ENCODE results near the gene FGF14.

FGF14 gene

DNA sequence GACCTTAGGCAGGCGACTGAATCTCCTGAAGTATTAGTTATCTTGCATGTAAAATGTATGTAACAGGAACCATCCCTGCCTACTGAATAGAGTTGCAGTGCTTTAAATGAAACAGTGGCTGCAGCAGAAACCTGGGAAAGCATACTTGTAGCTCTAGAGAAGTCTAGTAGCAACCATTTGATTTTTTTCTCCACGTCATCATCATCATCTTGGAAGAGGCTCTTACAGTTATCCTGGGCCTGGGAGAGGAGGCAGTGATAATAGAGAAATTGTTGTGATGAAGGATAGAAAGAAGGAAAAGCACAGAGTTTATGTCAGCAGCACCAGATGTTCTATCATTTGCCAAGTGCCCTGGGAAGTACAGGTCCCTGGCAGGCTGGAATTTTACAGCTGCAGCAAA is 571.8 kb downstream of the FGF14 start:
- no peaks in the 10 kb centered on the region for H3K36me3 ChIP-seq (ENCODE audit: control insufficient read depth in 5 of 5, insufficient read depth in 5 of 5, low read length in 5 of 5)
- H3K9me3 ChIP-seq (ENCODE audit: control insufficient read depth in 5 of 5, low read length in 5 of 5): peaks cover 3 to 6% (median 5%) of the 10 kb centered on the region in 5 donors
- H3K4me1 ChIP-seq (ENCODE audit: control insufficient read depth in 5 of 5, insufficient read depth in 5 of 5, low read length in 5 of 5): no peaks in the 10 kb centered on the region
- no peak overlapping the region for H3K27ac ChIP-seq (ENCODE audit: low read depth, low read length)
- no peaks in the 10 kb centered on the region for H3K27me3 ChIP-seq (ENCODE audit: control insufficient read depth in 5 of 5, insufficient read depth in 4 of 5, low read length in 5 of 5)
- H3K9ac ChIP-seq (ENCODE audit: low read length in 5 of 5): no peak overlapping the region
- H3K4me3 ChIP-seq (ENCODE audit: low read depth in 1 of 5, low read length in 5 of 5): no peak overlapping the region

DNA sequence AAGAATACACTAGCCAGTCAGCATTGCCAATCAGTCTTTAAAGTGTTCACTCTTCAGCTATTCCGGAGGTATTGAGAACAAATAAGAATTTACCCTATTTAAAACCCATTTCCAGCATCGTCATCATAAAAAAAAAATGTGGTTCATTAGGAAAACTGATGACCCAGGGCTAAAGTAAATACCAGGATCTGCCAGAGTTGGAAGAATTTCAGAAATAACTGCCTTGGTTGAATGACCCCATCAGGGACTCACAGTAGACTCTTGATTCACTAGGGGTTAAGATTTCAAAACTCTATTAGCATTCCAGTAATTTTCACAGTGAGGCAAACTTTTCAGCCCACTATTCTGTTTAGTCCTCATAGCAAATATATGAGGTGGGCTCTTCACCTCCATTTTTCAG is 572.4 kb downstream of the FGF14 start:
- Histone ChIP-seq H3K4me1 (ENCODE audit: control insufficient read depth in 5 of 5, insufficient read depth in 5 of 5, low read length in 5 of 5) (no peaks in the 10 kb centered on the region), H3K36me3 (ENCODE audit: control insufficient read depth in 5 of 5, insufficient read depth in 5 of 5, low read length in 5 of 5) (no peaks in the 10 kb centered on the region), H3K4me3 (ENCODE audit: low read depth in 1 of 5, low read length in 5 of 5) (no peak overlapping the region), H3K9me3 (ENCODE audit: control insufficient read depth in 5 of 5, low read length in 5 of 5) (peaks cover 3 to 6% (median 5%) of the 10 kb centered on the region in 5 donors), H3K9ac (ENCODE audit: low read length in 5 of 5) (no peak overlapping the region), H3K27me3 (ENCODE audit: control insufficient read depth in 5 of 5, insufficient read depth in 4 of 5, low read length in 5 of 5) (no peaks in the 10 kb centered on the region), H3K27ac (ENCODE audit: low read depth, low read length) (no peak overlapping the region)

DNA sequence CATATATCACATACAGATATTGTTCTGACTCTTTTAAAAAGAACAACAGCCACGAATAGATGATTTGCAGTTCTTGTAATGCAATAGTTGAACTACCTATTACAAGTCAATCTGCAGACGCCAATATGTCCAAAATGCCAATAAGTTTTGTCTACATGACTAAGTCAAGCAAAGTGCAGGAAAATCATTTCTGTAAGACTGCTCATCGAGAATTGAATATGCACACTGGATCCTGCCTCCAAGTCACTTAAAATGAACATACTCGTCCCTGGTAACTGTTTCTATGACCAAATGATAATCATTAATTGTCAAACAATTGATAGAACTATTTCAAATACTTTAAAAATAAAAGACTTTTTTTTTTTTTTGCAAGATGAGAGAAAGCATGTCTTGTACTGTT is 573.7 kb downstream of the FGF14 start:
- Histone ChIP-seq H3K9me3 (ENCODE audit: control insufficient read depth in 5 of 5, low read length in 5 of 5) (peaks cover 3 to 6% (median 5%) of the 10 kb centered on the region in 5 donors), H3K9ac (ENCODE audit: low read length in 5 of 5) (no peak overlapping the region), H3K27me3 (ENCODE audit: control insufficient read depth in 5 of 5, insufficient read depth in 4 of 5, low read length in 5 of 5) (no peaks in the 10 kb centered on the region), H3K4me3 (ENCODE audit: low read depth in 1 of 5, low read length in 5 of 5) (no peak overlapping the region), H3K4me1 (ENCODE audit: control insufficient read depth in 5 of 5, insufficient read depth in 5 of 5, low read length in 5 of 5) (no peaks in the 10 kb centered on the region), H3K36me3 (ENCODE audit: control insufficient read depth in 5 of 5, insufficient read depth in 5 of 5, low read length in 5 of 5) (no peaks in the 10 kb centered on the region), H3K27ac (ENCODE audit: low read depth, low read length) (no peak overlapping the region)

DNA sequence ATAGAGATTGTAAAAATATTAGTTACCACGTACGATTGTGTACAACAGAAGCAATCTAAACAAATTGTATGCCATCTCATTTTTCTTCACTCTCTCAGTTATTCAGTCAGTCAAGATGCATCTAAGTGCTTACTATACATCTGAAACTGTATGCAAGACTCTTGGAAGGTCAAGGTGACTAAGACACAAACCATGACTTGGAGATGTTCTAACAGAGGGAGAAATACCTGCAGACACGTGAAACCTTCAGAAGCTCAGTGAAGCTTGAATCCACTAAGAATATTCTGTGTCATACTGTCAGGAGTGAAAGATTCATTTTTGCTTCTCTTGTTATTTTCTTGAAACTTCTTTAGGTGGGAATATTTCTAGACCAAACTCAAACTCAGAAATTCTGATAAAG is 584.0 kb downstream of the FGF14 start:
- no peak overlapping the region for H3K9ac ChIP-seq (ENCODE audit: low read length in 5 of 5)
- H3K27me3 ChIP-seq (ENCODE audit: control insufficient read depth in 5 of 5, insufficient read depth in 4 of 5, low read length in 5 of 5): no peaks in the 10 kb centered on the region
- no peaks in the 10 kb centered on the region for H3K36me3 ChIP-seq (ENCODE audit: control insufficient read depth in 5 of 5, insufficient read depth in 5 of 5, low read length in 5 of 5)
- no peak overlapping the region for H3K27ac ChIP-seq (ENCODE audit: low read depth, low read length)
- H3K4me3 ChIP-seq (ENCODE audit: low read depth in 1 of 5, low read length in 5 of 5): no peak overlapping the region
- H3K9me3 ChIP-seq (ENCODE audit: control insufficient read depth in 5 of 5, low read length in 5 of 5): no peaks in the 10 kb centered on the region
- no peaks in the 10 kb centered on the region for H3K4me1 ChIP-seq (ENCODE audit: control insufficient read depth in 5 of 5, insufficient read depth in 5 of 5, low read length in 5 of 5)

DNA sequence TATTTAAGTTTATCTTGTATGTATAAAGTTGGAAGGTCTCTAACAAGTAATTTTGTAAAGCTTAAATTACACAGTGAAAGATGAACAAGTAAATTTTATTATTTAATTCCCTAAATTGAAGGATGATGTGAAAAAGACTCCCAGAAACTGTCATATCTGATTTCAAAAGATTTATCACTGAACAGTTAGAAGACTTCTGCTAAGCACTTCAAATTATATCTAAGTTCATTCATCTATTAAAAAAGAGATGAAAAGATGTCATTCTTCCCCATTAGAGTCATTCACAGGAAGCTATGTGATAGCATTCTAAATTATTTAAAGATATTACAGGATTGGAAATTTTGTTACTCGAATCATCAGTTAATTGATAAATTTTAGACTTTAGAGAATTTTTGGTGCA is 590.0 kb downstream of the FGF14 start:
- Histone ChIP-seq H3K27me3 (ENCODE audit: control insufficient read depth in 5 of 5, insufficient read depth in 4 of 5, low read length in 5 of 5) (no peaks in the 10 kb centered on the region), H3K4me1 (ENCODE audit: control insufficient read depth in 5 of 5, insufficient read depth in 5 of 5, low read length in 5 of 5) (no peaks in the 10 kb centered on the region), H3K4me3 (ENCODE audit: low read depth in 1 of 5, low read length in 5 of 5) (no peak overlapping the region), H3K27ac (ENCODE audit: low read depth, low read length) (no peak overlapping the region), H3K9me3 (ENCODE audit: control insufficient read depth in 5 of 5, low read length in 5 of 5) (no peaks in the 10 kb centered on the region), H3K9ac (ENCODE audit: low read length in 5 of 5) (no peak overlapping the region), H3K36me3 (ENCODE audit: control insufficient read depth in 5 of 5, insufficient read depth in 5 of 5, low read length in 5 of 5) (no peaks in the 10 kb centered on the region)

DNA sequence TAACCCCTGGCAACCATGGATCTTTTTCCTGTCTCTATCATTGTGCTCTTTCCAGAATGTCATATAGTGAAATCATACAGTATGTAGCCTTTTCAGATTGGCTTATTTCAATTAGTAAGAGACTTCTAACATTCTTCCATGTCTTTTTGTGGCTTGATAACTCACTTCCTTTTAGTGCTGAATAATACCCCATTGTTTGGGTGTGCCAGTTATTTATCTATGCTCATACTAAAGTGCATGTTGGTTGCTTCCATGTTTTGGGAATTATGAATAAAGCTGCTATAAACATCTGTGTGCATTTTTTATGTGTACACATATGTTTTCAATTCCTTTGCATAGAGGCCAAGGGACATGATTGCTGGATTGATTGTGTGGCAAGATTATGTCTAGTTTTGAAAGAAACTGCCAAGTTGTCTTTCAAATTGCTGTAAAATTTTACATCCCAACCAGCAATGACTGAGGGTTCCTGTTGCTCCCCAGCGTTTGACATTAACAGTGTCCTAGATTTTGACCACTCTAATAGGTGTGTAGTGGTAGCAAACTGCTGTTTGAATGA is 590.5 kb downstream of the FGF14 start:
- Histone ChIP-seq H3K36me3 (ENCODE audit: control insufficient read depth in 5 of 5, insufficient read depth in 5 of 5, low read length in 5 of 5) (no peaks in the 10 kb centered on the region), H3K9me3 (ENCODE audit: control insufficient read depth in 5 of 5, low read length in 5 of 5) (no peaks in the 10 kb centered on the region), H3K27ac (ENCODE audit: low read depth, low read length) (no peak overlapping the region), H3K4me1 (ENCODE audit: control insufficient read depth in 5 of 5, insufficient read depth in 5 of 5, low read length in 5 of 5) (no peaks in the 10 kb centered on the region), H3K27me3 (ENCODE audit: control insufficient read depth in 5 of 5, insufficient read depth in 4 of 5, low read length in 5 of 5) (no peaks in the 10 kb centered on the region), H3K9ac (ENCODE audit: low read length in 5 of 5) (no peak overlapping the region), H3K4me3 (ENCODE audit: low read depth in 1 of 5, low read length in 5 of 5) (no peak overlapping the region)

DNA sequence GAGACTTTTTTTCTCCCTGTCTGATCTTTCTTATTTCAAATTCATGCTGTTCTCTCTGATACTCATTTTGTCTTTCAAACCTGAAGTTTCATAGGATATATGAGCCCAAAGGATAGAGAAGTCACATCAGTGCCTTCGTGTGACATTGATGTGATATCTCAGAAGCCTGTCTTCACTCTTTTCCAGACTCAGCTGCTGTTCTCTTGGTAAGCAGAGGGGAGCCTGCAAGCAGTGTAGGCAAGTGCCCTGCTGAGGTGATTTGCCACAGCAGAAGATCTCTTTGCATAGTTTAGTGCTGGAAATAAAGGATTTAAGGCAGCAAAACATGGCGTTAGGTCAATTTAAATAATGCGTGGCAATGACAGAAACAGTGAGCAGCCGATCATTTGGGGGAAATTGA is 602.7 kb downstream of the FGF14 start:
- Histone ChIP-seq H3K36me3 (ENCODE audit: control insufficient read depth in 5 of 5, insufficient read depth in 5 of 5, low read length in 5 of 5) (no peaks in the 10 kb centered on the region), H3K27me3 (ENCODE audit: control insufficient read depth in 5 of 5, insufficient read depth in 4 of 5, low read length in 5 of 5) (no peaks in the 10 kb centered on the region)

DNA sequence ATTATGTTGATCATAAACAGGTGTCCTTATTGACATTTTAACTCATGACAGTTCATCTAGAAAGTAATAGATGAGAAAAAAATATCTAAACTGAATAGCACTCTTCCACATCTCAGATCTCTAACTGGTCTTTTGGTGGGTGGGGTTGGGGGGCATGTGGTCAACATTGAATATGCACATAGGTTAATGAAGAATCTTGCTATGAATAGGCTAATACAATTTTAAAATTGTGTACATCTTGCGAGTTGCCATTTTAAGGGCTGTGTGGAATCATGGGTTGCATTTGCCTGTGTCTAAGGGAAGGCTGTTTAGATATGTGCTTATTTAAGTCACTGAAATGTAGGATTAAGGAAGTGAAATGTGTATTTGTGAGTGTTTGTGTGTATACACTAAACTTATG is 603.4 kb downstream of the FGF14 start:
- Histone ChIP-seq H3K27ac (ENCODE audit: low read depth, low read length) (no peak overlapping the region), H3K4me1 (ENCODE audit: control insufficient read depth in 5 of 5, insufficient read depth in 5 of 5, low read length in 5 of 5) (peaks cover 0 to 4% (median 0%) of the 10 kb centered on the region in 5 donors), H3K9me3 (ENCODE audit: control insufficient read depth in 5 of 5, low read length in 5 of 5) (no peaks in the 10 kb centered on the region), H3K9ac (ENCODE audit: low read length in 5 of 5) (no peak overlapping the region), H3K4me3 (ENCODE audit: low read depth in 1 of 5, low read length in 5 of 5) (no peak overlapping the region), H3K27me3 (ENCODE audit: control insufficient read depth in 5 of 5, insufficient read depth in 4 of 5, low read length in 5 of 5) (no peaks in the 10 kb centered on the region), H3K36me3 (ENCODE audit: control insufficient read depth in 5 of 5, insufficient read depth in 5 of 5, low read length in 5 of 5) (no peaks in the 10 kb centered on the region)

More for the DNA sequence above, 602.7 kb downstream of the FGF14 start:
- no peak overlapping the region for H3K4me3 ChIP-seq (ENCODE audit: low read depth in 1 of 5, low read length in 5 of 5)
- no peak overlapping the region for H3K27ac ChIP-seq (ENCODE audit: low read depth, low read length)
- H3K9ac ChIP-seq (ENCODE audit: low read length in 5 of 5): no peak overlapping the region
- no peaks in the 10 kb centered on the region for H3K9me3 ChIP-seq (ENCODE audit: control insufficient read depth in 5 of 5, low read length in 5 of 5)
- H3K4me1 ChIP-seq (ENCODE audit: control insufficient read depth in 5 of 5, insufficient read depth in 5 of 5, low read length in 5 of 5): peaks cover 0 to 3% (median 0%) of the 10 kb centered on the region in 5 donors

DNA sequence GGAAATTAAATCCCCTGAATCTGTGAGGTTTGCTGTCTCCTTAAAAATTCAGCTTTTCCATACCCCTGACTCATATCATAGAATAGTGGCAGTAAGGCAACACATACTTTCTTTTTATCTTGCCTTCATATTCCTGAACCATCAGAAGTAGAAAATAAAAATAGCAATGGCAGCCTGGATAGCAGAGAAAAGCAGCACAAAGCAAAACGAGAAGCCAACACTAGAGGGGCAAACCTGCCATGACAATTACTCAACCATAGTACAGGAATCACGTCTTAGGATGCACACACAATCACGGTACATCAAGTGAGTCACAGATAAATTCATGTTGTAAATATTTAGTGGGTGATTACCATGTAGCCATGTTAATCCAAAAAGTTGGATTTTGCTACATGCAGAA is 606.4 kb downstream of the FGF14 start:
- peaks cover 0 to 4% (median 0%) of the 10 kb centered on the region in 5 donors for H3K4me1 ChIP-seq (ENCODE audit: control insufficient read depth in 5 of 5, insufficient read depth in 5 of 5, low read length in 5 of 5)
- H3K4me3 ChIP-seq (ENCODE audit: low read depth in 1 of 5, low read length in 5 of 5): no peak overlapping the region
- no peaks in the 10 kb centered on the region for H3K9me3 ChIP-seq (ENCODE audit: control insufficient read depth in 5 of 5, low read length in 5 of 5)
- H3K27ac ChIP-seq (ENCODE audit: low read depth, low read length): no peak overlapping the region
- H3K36me3 ChIP-seq (ENCODE audit: control insufficient read depth in 5 of 5, insufficient read depth in 5 of 5, low read length in 5 of 5): no peaks in the 10 kb centered on the region
- H3K9ac ChIP-seq (ENCODE audit: low read length in 5 of 5): no peak overlapping the region
- H3K27me3 ChIP-seq (ENCODE audit: control insufficient read depth in 5 of 5, insufficient read depth in 4 of 5, low read length in 5 of 5): no peaks in the 10 kb centered on the region

DNA sequence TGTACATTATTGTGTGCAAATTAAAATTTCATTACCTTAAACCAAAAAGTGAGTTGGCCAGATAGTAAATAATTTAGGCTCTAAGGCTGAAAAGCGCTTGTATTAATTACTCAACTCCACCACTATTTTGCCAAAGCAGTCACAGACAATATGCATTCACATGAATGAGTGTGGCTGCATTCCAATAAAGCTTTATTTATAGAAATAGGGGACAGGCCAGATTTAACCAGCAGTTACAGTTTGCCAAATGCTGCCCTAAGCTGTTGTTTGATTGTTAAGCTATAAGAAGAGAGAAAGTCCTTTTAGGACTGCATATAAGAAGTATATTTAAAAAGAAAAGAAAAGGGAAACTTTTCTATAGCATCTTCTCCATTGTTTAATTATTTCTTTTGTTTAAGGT is 606.8 kb downstream of the FGF14 start:
- Histone ChIP-seq H3K4me3 (ENCODE audit: low read depth in 1 of 5, low read length in 5 of 5) (no peak overlapping the region), H3K9ac (ENCODE audit: low read length in 5 of 5) (no peak overlapping the region), H3K4me1 (ENCODE audit: control insufficient read depth in 5 of 5, insufficient read depth in 5 of 5, low read length in 5 of 5) (peaks cover 0 to 4% (median 0%) of the 10 kb centered on the region in 5 donors), H3K36me3 (ENCODE audit: control insufficient read depth in 5 of 5, insufficient read depth in 5 of 5, low read length in 5 of 5) (no peaks in the 10 kb centered on the region), H3K27me3 (ENCODE audit: control insufficient read depth in 5 of 5, insufficient read depth in 4 of 5, low read length in 5 of 5) (no peaks in the 10 kb centered on the region), H3K9me3 (ENCODE audit: control insufficient read depth in 5 of 5, low read length in 5 of 5) (no peaks in the 10 kb centered on the region), H3K27ac (ENCODE audit: low read depth, low read length) (no peak overlapping the region)

DNA sequence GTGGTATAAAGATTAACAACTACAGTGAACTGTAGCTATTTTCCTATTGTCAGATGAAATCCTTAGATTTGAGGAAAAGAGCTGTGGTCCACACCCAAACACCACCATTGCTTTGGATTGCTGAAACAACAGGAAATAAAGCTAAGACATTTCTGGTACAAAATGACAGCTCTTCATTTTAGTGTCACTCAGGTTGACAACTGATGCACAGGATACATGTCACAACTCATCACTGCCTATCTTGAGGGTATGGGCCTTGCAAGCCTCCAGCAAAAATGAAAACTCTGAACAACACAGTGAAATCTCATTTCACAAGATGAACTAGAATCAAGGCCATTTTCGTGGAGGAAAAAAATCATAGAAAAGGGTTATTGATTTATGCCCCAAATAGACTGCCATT is 609.7 kb downstream of the FGF14 start:
- Histone ChIP-seq H3K4me1 (ENCODE audit: control insufficient read depth in 5 of 5, insufficient read depth in 5 of 5, low read length in 5 of 5) (peaks cover 0 to 4% (median 0%) of the 10 kb centered on the region in 5 donors), H3K27me3 (ENCODE audit: control insufficient read depth in 5 of 5, insufficient read depth in 4 of 5, low read length in 5 of 5) (peaks cover 0 to 2% (median 0%) of the 10 kb centered on the region in 5 donors), H3K36me3 (ENCODE audit: control insufficient read depth in 5 of 5, insufficient read depth in 5 of 5, low read length in 5 of 5) (no peaks in the 10 kb centered on the region), H3K4me3 (ENCODE audit: low read depth in 1 of 5, low read length in 5 of 5) (no peak overlapping the region), H3K9ac (ENCODE audit: low read length in 5 of 5) (no peak overlapping the region), H3K27ac (ENCODE audit: low read depth, low read length) (no peak overlapping the region), H3K9me3 (ENCODE audit: control insufficient read depth in 5 of 5, low read length in 5 of 5) (no peaks in the 10 kb centered on the region)
